Left lung (tissue), 10 donors: ENCODE measurements around the gene LYRM7. TPM values are rescaled to one million over a fixed set of nuclear protein-coding genes. Genes with fewer than 3 reads are reported as not detected.
A peak's percentile ranks its signal among the peaks of the same experiment; 100 is the strongest.

Experiments used
- ATAC-seq: fragments of 200-7000 bp; cut with Tn5 transposase; one replicate; pipeline ENCODE4 v1.9.1; 2020; ENCODE audit warnings: moderate library complexity
- DNase-seq, 4 donors: peaks; one replicate each; pipeline ENCODE4 v3.0.0-alpha.2; 2013 to 2020
- H3K27ac ChIP-seq, 2 donors: fragments of 200-600 bp; sonication (generic) in 1 of 2; one replicate each; pipeline versions ENCODE4 v1.5.0 to v1.8.0; 2020 to 2021
- H3K27me3 ChIP-seq, 2 donors: fragments of 200-600 bp; sonication (generic) in 1 of 2; one replicate each; pipeline versions ENCODE4 v1.5.0 to v1.8.0; 2020 to 2021
- H3K36me3 ChIP-seq, 2 donors: fragments of 200-600 bp; sonication (generic) in 1 of 2; one replicate each; pipeline versions ENCODE4 v1.5.0 to v1.8.0; 2020 to 2021
- H3K4me1 ChIP-seq, 2 donors: fragments of 200-600 bp; one replicate each; pipeline ENCODE4 v1.8.0; 2021
- H3K4me3 ChIP-seq, 2 donors: fragments of 200-600 bp; sonication (generic) in 1 of 2; one replicate each; pipeline versions ENCODE4 v1.5.0 to v1.8.0; 2020 to 2021; ENCODE audit warnings: mild to moderate bottlenecking in 1 of 2
- H3K9me3 ChIP-seq, 2 donors: fragments of 200-600 bp; sonication (generic) in 1 of 2; one replicate each; pipeline versions ENCODE4 v1.5.0 to v1.8.0; 2020 to 2021
- CTCF ChIP-seq, 2 donors: fragments of 200-600 bp; sonication (generic) in 1 of 2; IDR thresholded peaks; one replicate each; pipeline versions ENCODE4 v1.5.0 to v1.8.0; 2021; ENCODE audit warnings: antibody characterized with exemption in 2 of 2
- intact Hi-C, 2 donors: fragments of 100-400 bp; cut with DNase I; formaldehyde crosslinking; loops; one replicate each; pipeline versions ENCODE4 v1.11.2 to v1.14.2; 2022
- polyA plus RNA-seq, 6 donors: library from polyadenylated mRNA; unstranded; fragments of 120-200 nt; gene quantifications; one replicate each; pipeline ENCODE4 v1.2.1, GENCODE V29; 2013; ENCODE audit not compliant: insufficient read length in 6 of 6
- total RNA-seq, 2 donors: library from RNA; stranded (reverse); fragmentation: NEBNext Ultra II Directional; extraction: Animal tissue kit (Norgen Biotek cat#: 25700); gene quantifications; one replicate each; pipeline ENCODE4 v1.2.1, GENCODE V29; 2021
- donor health status: DM: no; HTN: yes; CAD: no.
- donor health status: DM: no; HTN: no; CAD: no.

LYRM7 gene
- total and polyA plus RNA-seq, 8 donors, result 6.7 to 17.5 (median 13.3) TPM

GRCh38 chr5:131171276-131171810 is 599 bp downstream of the LYRM7 start:
- Histone ChIP-seq H3K4me1 (peaks cover 6 to 7% of the 10 kb centered on the region in 2 donors), H3K4me3 (peak overlapping the region; percentile 71 to 73), H3K36me3 (no peaks in the 10 kb centered on the region), H3K27ac (peak overlapping the region; percentile 74 to 87), H3K9me3 (no peaks in the 10 kb centered on the region), H3K27me3 (no peaks in the 10 kb centered on the region)
- intact Hi-C loops, result loop anchor here in 1 of 2 donors (5.0 kb wide), 1 partner anchor 216 kb away; no protein-coding TSS in a partner anchor
- TF ChIP-seq CTCF (IDR thresholded peaks at IDR 0.05), result no peak
- DNase-seq, result no peak
- peak; percentile 2 for ATAC-seq

- ATAC-seq, result no peak
- Histone ChIP-seq H3K27ac (no peak overlapping the region), H3K27me3 (no peaks in the 10 kb centered on the region), H3K4me1 (no peaks in the 10 kb centered on the region), H3K9me3 (no peaks in the 10 kb centered on the region), H3K36me3 (no peaks in the 10 kb centered on the region), H3K4me3 (no peak overlapping the region)
- TF ChIP-seq CTCF (IDR thresholded peaks at IDR 0.05), result no peak
- intact Hi-C loops, result no loop called here
- DNase-seq, result no peak
These were observed 9.7 kb downstream of the LYRM7 start for GRCh38 chr5:131180407-131180806.

GRCh38 chr5:131182839-131183238 is 12.1 kb downstream of the LYRM7 start:
- no peak overlapping the region for H3K4me3 ChIP-seq
- ATAC-seq (no peak), DNase-seq (no peak)
- TF ChIP-seq CTCF (IDR thresholded peaks at IDR 0.05), result no peak
- H3K27me3 ChIP-seq, result no peaks in the 10 kb centered on the region
- H3K27ac ChIP-seq, result no peak overlapping the region
- no peaks in the 10 kb centered on the region for H3K4me1 ChIP-seq
- no peaks in the 10 kb centered on the region for H3K36me3 ChIP-seq
- intact Hi-C loops, result no loop called here
- H3K9me3 ChIP-seq, result no peaks in the 10 kb centered on the region

- H3K27ac ChIP-seq, result no peak overlapping the region
- DNase-seq (no peak), ATAC-seq (no peak)
- H3K9me3 ChIP-seq, result no peaks in the 10 kb centered on the region
- no peaks in the 10 kb centered on the region for H3K27me3 ChIP-seq
- intact Hi-C loops, result no loop called here
- TF ChIP-seq CTCF (IDR thresholded peaks at IDR 0.05), result no peak
- peaks cover 0 to 6% of the 10 kb centered on the region in 2 donors for H3K36me3 ChIP-seq
- H3K4me1 ChIP-seq, result no peaks in the 10 kb centered on the region
- H3K4me3 ChIP-seq, result no peak overlapping the region
These were observed 14.9 kb downstream of the LYRM7 start for GRCh38 chr5:131185523-131186104.

- Histone ChIP-seq H3K27ac (no peak overlapping the region), H3K9me3 (no peaks in the 10 kb centered on the region), H3K27me3 (no peaks in the 10 kb centered on the region), H3K4me1 (no peaks in the 10 kb centered on the region), H3K4me3 (no peak overlapping the region), H3K36me3 (peaks cover 0 to 6% of the 10 kb centered on the region in 2 donors)
- intact Hi-C loops, result no loop called here
- ATAC-seq, result no peak
- TF ChIP-seq CTCF (IDR thresholded peaks at IDR 0.05), result no peak
- no peak for DNase-seq
These were observed 16.0 kb downstream of the LYRM7 start for GRCh38 chr5:131186561-131187256.
